ENCODE measurements around the gene TSC22D4.
A peak's percentile ranks its signal among the peaks of the same experiment; 100 is the strongest.

Gene TSC22D4

GRCh38 chr7:100428199-100428966, 50.6 kb downstream of the TSC22D4 start, which contains the start of gene ZCWPW1:
Gene ZCWPW1 (minus strand): TSS chr7:100428703. CDS start chr7:100420649, 8,054 bp downstream.
- peak; percentile 94 for DNase-seq (ENCODE audit: low read depth)

GRCh38 chr7:100427762-100428198, 51.2 kb downstream of the TSC22D4 start:
- DNase-seq (ENCODE audit: low read depth): no peak

- DNase-seq (ENCODE audit: low read depth): no peak
Observed at GRCh38 chr7:100426516-100426915, 52.5 kb downstream of the TSC22D4 start.

- DNase-seq (ENCODE audit: low read depth): no peak
Observed at GRCh38 chr7:100425347-100425746, 53.7 kb downstream of the TSC22D4 start.

- DNase-seq (ENCODE audit: low read depth): no peak
Observed at GRCh38 chr7:100423315-100423714, 55.7 kb downstream of the TSC22D4 start.

- no peak for DNase-seq (ENCODE audit: low read depth)
Observed at GRCh38 chr7:100419660-100420226, 59.3 kb downstream of the TSC22D4 start.

- DNase-seq (ENCODE audit: low read depth): no peak
Observed at GRCh38 chr7:100418930-100419659, 59.9 kb downstream of the TSC22D4 start.

All from stimulated activated CD8-positive, alpha-beta memory T cell treated with anti-CD3 and anti-CD28 coated beads, Interleukin-4, amount 100 ng/mL, for 24 hours (primary cell).